Activated T-helper 17 cell treated with anti-CD3 and anti-CD28 coated beads, Interleukin-2, amount 50 U/mL, for 72 hours (primary cell): Measurements from ENCODE around the gene MAP3K14. TPM values are rescaled to one million over a fixed set of nuclear protein-coding genes. Genes with fewer than 3 reads are reported as not detected.

Experiments
- ATAC-seq: fragments of 150-1000 bp; cut with Tn5 transposase; replicated peaks from 2 replicates; pipeline ENCODE4 v1.10.0; 2021; ENCODE audit warnings: mild to moderate bottlenecking, moderate library complexity
- H3K27ac Mint-ChIP-seq: one replicate; pipeline ENCODE4 v1.8.0; 2022; ENCODE audit warnings: mixed read lengths
- H3K27me3 Mint-ChIP-seq: one replicate; pipeline ENCODE4 v1.8.0; 2022; ENCODE audit warnings: mixed read lengths
- H3K36me3 Mint-ChIP-seq: one replicate; pipeline ENCODE4 v1.8.0; 2022; ENCODE audit warnings: low read depth, mild to moderate bottlenecking, mixed read lengths
- H3K4me1 Mint-ChIP-seq: one replicate; pipeline ENCODE4 v1.8.0; 2022; ENCODE audit warnings: mixed read lengths
- H3K4me3 Mint-ChIP-seq: one replicate; pipeline ENCODE4 v1.8.0; 2022; ENCODE audit warnings: mild to moderate bottlenecking, mixed read lengths
- H3K9me3 Mint-ChIP-seq: one replicate; pipeline ENCODE4 v1.8.0; 2022; ENCODE audit warnings: mixed read lengths
- total RNA-seq, 2 donors: library from RNA; stranded (reverse); gene quantifications; one replicate each; pipeline ENCODE4 v1.2.3, GENCODE V29; 2022

The MAP3K14 gene
- 10 to 100 TPM; 36.3 to 49.5 TPM for total RNA-seq

DNA sequence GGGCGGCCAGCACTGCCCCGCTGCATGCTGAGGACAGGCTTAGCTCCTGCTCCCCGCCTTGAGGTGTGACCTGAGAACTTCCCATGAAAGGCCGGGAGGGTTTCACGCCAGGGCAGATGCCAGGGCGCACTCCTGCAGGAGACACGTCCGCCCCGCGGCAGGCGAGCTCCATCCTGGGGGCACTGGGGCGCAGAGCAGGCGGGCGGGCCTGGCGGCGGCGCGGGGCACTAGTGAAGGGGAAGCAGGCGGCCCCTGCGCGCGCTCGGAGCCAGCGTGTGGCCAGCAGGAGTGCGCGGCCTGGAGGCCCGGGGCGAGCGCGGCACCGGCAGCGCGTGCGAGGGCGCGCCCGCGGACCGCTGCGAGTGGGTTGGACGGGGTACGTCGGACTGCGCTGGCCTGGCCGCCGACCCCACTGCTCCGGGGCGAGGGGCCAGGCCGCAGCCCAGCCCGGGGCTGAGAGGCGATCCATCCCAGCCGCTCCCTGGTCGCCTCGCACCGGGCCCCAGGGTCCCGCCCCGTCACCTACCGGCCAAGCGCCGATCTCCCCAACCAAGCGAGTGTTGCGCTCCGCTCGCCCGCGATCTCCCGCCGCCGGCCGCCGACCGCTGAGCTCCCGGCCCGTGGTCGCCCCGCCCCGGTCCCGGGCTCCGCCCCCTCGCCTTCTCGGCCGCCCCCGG is at the start of gene MAP3K14:
Gene MAP3K14 (minus strand): TSS at position 587 of the 677 bp plus-strand sequence. CDS start 26,275 bp downstream, outside the sequence.
- Mint-ChIP-seq H3K36me3 (peaks cover 56% of the 10 kb centered on the region), H3K9me3 (no peaks in the 10 kb centered on the region)

GRCh38 chr17:45366049-45366448 is 49.2 kb upstream of the MAP3K14 start:
- no peaks in the 10 kb centered on the region for H3K9me3 Mint-ChIP-seq
- H3K36me3 Mint-ChIP-seq: no peaks in the 10 kb centered on the region
- no peak overlapping the region for H3K27ac Mint-ChIP-seq
- no peak for ATAC-seq
- H3K4me3 Mint-ChIP-seq: no peak overlapping the region
- peaks cover 10% of the 10 kb centered on the region for H3K27me3 Mint-ChIP-seq
- peaks cover 3% of the 10 kb centered on the region for H3K4me1 Mint-ChIP-seq

More for the DNA sequence above, at the start of gene MAP3K14:
- Mint-ChIP-seq H3K27me3 (no peaks in the 10 kb centered on the region), H3K4me3 (peak within 1 kb of the TSS; percentile 93), H3K4me1 (peaks cover 56% of the 10 kb centered on the region), H3K27ac (peak within 1 kb of the TSS; percentile 99)
- peak; percentile 3 for ATAC-seq

- no peak overlapping the region for H3K4me3 Mint-ChIP-seq
- peaks cover 10% of the 10 kb centered on the region for H3K27me3 Mint-ChIP-seq
- no peaks in the 10 kb centered on the region for H3K9me3 Mint-ChIP-seq
- H3K36me3 Mint-ChIP-seq: no peaks in the 10 kb centered on the region
- H3K27ac Mint-ChIP-seq: no peak overlapping the region
- no peak for ATAC-seq
- no peaks in the 10 kb centered on the region for H3K4me1 Mint-ChIP-seq
Measured at GRCh38 chr17:45364531-45365390, 47.9 kb upstream of the MAP3K14 start.

GRCh38 chr17:45363498-45363897 is 46.7 kb upstream of the MAP3K14 start:
- no peak for ATAC-seq
- H3K9me3 Mint-ChIP-seq: no peaks in the 10 kb centered on the region
- peaks cover 10% of the 10 kb centered on the region for H3K27me3 Mint-ChIP-seq
- H3K4me1 Mint-ChIP-seq: no peaks in the 10 kb centered on the region
- H3K36me3 Mint-ChIP-seq: no peaks in the 10 kb centered on the region
- no peak overlapping the region for H3K4me3 Mint-ChIP-seq
- H3K27ac Mint-ChIP-seq: no peak overlapping the region

GRCh38 chr17:45361976-45362375 is 45.2 kb upstream of the MAP3K14 start:
- Mint-ChIP-seq H3K4me1 (peaks cover 8% of the 10 kb centered on the region), H3K9me3 (no peaks in the 10 kb centered on the region), H3K4me3 (no peak overlapping the region), H3K27me3 (peaks cover 10% of the 10 kb centered on the region), H3K27ac (no peak overlapping the region), H3K36me3 (no peaks in the 10 kb centered on the region)
- no peak for ATAC-seq

DNA sequence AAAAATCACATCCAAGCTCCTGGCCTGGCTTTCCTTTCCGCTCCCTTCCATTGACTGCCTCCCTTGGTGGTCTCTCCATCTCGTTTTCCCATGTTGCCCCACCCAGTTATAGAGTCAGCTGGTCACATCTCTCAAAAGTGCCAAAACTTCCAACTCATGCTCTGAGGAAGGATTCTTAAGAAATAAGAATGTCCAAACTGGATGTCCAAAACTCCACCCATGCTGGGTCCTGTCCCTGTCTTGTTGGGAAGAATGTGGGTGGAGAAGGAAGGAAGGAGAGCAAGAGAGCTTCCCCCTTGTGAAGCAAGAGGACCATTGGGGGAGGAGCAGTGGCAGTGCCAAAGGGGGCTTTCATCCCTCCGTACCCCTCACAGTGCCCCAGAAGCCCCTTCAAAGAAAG is 44.6 kb upstream of the MAP3K14 start:
- H3K4me3 Mint-ChIP-seq: no peak overlapping the region
- no peak overlapping the region for H3K27ac Mint-ChIP-seq
- H3K36me3 Mint-ChIP-seq: no peaks in the 10 kb centered on the region
- ATAC-seq: no peak
- peaks cover 8% of the 10 kb centered on the region for H3K4me1 Mint-ChIP-seq
- no peaks in the 10 kb centered on the region for H3K9me3 Mint-ChIP-seq
- H3K27me3 Mint-ChIP-seq: peaks cover 10% of the 10 kb centered on the region

DNA sequence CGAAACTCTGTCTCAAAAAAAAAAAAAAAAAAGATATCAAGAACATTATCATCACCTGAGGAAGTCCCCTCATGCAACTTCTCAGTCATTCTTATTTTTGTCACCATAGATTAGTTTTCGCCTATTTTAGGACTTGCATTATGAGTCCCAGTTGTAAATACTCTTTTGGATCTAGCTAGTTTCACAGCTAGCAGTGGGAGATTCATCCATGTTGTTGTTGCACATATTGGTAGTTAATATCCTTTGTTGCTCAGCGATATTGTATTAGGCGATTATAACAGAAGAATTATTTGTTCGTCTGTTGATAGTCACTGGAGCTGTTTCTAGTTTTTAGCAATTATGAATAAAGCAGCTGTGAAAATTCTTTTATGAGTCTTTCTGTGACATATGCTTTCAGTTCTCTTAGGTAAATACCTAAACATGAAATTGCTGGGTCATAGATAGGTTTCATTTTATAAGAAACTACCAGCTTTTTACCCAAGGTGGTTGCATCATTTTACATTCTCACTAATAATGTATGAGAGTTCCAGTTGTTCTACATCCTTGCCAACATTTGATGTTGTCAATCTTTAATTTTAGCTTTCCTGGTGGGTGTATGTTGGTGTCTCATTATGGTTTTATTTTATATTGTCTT is 40.7 kb upstream of the MAP3K14 start:
- peak; percentile 75 for ATAC-seq
- Mint-ChIP-seq H3K9me3 (no peaks in the 10 kb centered on the region), H3K36me3 (no peaks in the 10 kb centered on the region), H3K4me3 (no peak overlapping the region), H3K4me1 (peaks cover 20% of the 10 kb centered on the region), H3K27ac (peak overlapping the region; percentile 48), H3K27me3 (peaks cover 3% of the 10 kb centered on the region)

- ATAC-seq: no peak
- no peak overlapping the region for H3K4me3 Mint-ChIP-seq
- H3K9me3 Mint-ChIP-seq: no peaks in the 10 kb centered on the region
- no peaks in the 10 kb centered on the region for H3K27me3 Mint-ChIP-seq
- peaks cover 20% of the 10 kb centered on the region for H3K4me1 Mint-ChIP-seq
- peak overlapping the region; percentile 27 for H3K27ac Mint-ChIP-seq
- H3K36me3 Mint-ChIP-seq: no peaks in the 10 kb centered on the region
Measured at GRCh38 chr17:45355087-45355486, 38.3 kb upstream of the MAP3K14 start.

DNA sequence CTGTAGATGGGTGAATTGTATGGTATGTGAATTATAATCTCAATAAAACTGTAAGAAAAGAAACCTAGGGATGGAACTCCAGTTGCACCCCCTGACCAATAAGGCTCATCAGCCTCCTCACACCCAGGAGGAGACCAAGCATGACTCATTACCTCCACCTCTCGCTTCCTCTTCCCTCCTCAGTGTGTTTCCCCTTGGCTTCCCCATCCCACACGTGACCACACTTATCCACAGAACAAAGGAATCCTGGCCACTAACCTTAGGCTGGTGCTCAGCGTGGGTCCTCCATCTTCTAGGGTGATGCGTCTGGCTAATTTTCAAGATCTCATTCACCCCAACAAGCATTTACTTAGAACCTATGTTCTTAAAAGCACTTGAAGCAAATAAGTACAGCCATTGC is 36.2 kb upstream of the MAP3K14 start:
- H3K4me1 Mint-ChIP-seq: peaks cover 20% of the 10 kb centered on the region
- peak; percentile 91 for ATAC-seq
- no peaks in the 10 kb centered on the region for H3K27me3 Mint-ChIP-seq
- H3K9me3 Mint-ChIP-seq: no peaks in the 10 kb centered on the region
- peak overlapping the region; percentile 29 for H3K4me3 Mint-ChIP-seq
- peak overlapping the region; percentile 3 for H3K27ac Mint-ChIP-seq
- no peaks in the 10 kb centered on the region for H3K36me3 Mint-ChIP-seq

- no peak for ATAC-seq
- Mint-ChIP-seq H3K27ac (no peak overlapping the region), H3K36me3 (no peaks in the 10 kb centered on the region), H3K4me3 (no peak overlapping the region), H3K9me3 (no peaks in the 10 kb centered on the region), H3K27me3 (no peaks in the 10 kb centered on the region), H3K4me1 (peaks cover 12% of the 10 kb centered on the region)
Measured at GRCh38 chr17:45351831-45352230, 35.0 kb upstream of the MAP3K14 start.

DNA sequence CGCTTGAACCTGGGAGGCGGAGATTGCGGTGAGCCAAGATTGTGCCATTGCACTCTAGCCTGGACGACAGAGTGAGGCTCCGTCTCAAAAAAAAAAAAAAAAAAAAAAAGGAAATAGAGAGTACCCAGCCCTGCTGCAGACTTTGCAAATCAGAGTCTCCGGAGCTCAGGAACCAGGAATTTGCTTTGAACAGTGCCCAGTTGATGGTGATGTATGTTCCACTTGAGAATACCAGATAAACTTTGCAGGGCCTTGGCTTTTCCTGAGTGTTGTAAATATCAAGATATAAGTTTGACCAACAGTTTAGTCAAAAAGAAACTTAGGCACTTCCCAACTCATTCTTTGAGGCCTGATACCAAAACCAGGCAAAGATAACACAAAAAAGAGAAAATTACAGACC is 30.6 kb upstream of the MAP3K14 start:
- Mint-ChIP-seq H3K27me3 (no peaks in the 10 kb centered on the region), H3K27ac (no peak overlapping the region), H3K36me3 (no peaks in the 10 kb centered on the region), H3K4me3 (no peak overlapping the region), H3K4me1 (no peaks in the 10 kb centered on the region), H3K9me3 (no peaks in the 10 kb centered on the region)
- ATAC-seq: no peak

- H3K4me1 Mint-ChIP-seq: no peaks in the 10 kb centered on the region
- no peak overlapping the region for H3K27ac Mint-ChIP-seq
- ATAC-seq: no peak
- H3K4me3 Mint-ChIP-seq: no peak overlapping the region
- H3K27me3 Mint-ChIP-seq: no peaks in the 10 kb centered on the region
- H3K9me3 Mint-ChIP-seq: no peaks in the 10 kb centered on the region
- no peaks in the 10 kb centered on the region for H3K36me3 Mint-ChIP-seq
Measured at GRCh38 chr17:45346216-45347015, 29.6 kb upstream of the MAP3K14 start.

DNA sequence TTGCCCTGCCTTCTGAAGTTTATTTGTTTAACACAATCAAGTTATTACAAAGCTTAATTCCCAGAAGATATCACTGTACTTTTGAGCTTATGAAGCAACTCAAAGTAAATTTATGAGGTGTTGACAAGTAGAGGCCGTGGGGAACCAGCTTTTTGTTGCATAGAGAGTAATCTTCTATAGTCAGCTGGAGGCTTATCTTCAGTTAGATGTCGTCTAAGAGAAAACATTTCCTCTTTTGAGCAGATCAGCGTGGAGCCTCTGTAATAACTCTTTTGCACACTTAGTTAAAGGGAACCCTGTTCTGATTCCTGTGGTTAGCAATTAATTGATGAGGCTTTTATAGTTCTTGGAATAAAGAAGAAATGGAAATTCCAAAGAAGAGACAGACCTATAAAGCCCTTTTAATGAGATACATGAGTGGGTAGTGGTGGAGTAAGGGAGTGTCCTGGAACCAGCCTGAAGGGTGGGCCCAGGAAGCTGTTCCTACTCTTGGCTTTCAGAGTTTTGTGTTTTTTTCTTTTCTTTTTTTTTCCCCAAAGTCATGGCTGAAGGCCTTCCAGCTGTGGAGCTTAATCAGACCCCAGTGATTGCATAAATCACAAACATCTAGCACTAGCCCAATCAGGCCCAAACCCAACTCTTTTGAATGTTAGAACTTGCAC is 28.9 kb upstream of the MAP3K14 start:
- no peak for ATAC-seq
- Mint-ChIP-seq H3K9me3 (no peaks in the 10 kb centered on the region), H3K27ac (no peak overlapping the region), H3K36me3 (no peaks in the 10 kb centered on the region), H3K4me1 (no peaks in the 10 kb centered on the region), H3K4me3 (no peak overlapping the region), H3K27me3 (no peaks in the 10 kb centered on the region)

DNA sequence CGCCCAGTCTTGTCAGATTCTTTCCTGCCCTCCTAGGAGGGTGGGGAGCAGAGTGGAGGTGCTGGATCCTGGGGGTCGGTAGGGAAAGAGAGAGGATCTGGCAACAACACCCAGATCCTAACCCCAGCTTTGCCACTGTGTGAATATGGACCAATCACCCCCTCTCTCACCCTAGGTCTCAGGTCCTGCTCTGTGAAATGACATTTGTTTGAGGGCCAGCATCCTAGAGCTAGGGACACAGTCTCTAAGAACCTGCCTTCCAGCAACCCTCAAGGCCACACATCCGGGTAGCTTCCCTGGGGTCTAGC is 28.4 kb upstream of the MAP3K14 start:
- no peaks in the 10 kb centered on the region for H3K27me3 Mint-ChIP-seq
- H3K27ac Mint-ChIP-seq: no peak overlapping the region
- ATAC-seq: no peak
- H3K4me1 Mint-ChIP-seq: no peaks in the 10 kb centered on the region
- H3K36me3 Mint-ChIP-seq: no peaks in the 10 kb centered on the region
- no peaks in the 10 kb centered on the region for H3K9me3 Mint-ChIP-seq
- no peak overlapping the region for H3K4me3 Mint-ChIP-seq
